ENCODE measurements around the gene CYB561.

DNA sequence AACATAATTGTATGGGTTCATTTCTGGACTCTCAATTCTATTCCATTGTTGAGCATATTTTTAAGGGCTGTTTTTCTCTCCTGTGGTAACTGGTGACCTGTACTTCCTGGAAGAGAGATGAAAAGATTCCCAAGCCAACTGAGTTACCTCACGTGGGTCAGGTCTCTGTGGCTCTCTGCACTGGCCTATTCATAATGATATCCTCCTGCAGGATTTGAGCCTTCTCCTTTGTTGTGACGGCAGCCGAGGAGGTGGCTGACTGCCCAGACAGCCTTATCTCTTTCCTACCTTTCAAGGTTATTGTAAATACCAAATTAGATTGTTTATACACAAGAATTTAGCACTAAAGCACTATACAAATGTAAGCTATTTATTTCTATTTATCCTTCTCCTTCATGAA is 28.1 kb upstream of the CYB561 start:
- TF ChIP-seq NFRKB (IDR thresholded peaks at IDR 0.05) (no peak), BHLHE40 (IDR thresholded peaks at IDR 0.05; ENCODE audit: borderline replicate concordance) (no peak), FOXK2 (IDR thresholded peaks at IDR 0.05) (no peak), FOXA1 (IDR thresholded peaks at IDR 0.05) (no peak), CTBP1 (IDR thresholded peaks at IDR 0.05; ENCODE audit: borderline replicate concordance) (no peak), L3MBTL2 (conservative IDR thresholded peaks at IDR 0.05) (no peak), ARNT (IDR thresholded peaks at IDR 0.05) (no peak), FOXM1 (IDR thresholded peaks at IDR 0.05; ENCODE audit: borderline replicate concordance) (no peak), TARDBP (IDR thresholded peaks at IDR 0.05) (no peak), HDGF (IDR thresholded peaks at IDR 0.05; ENCODE audit: borderline replicate concordance) (no peak), SP1 (IDR thresholded peaks at IDR 0.05) (no peak), ZNF384 (IDR thresholded peaks at IDR 0.05) (no peak), ELF4 (IDR thresholded peaks at IDR 0.05) (no peak)
- TF ChIP-seq, protein P1, sequence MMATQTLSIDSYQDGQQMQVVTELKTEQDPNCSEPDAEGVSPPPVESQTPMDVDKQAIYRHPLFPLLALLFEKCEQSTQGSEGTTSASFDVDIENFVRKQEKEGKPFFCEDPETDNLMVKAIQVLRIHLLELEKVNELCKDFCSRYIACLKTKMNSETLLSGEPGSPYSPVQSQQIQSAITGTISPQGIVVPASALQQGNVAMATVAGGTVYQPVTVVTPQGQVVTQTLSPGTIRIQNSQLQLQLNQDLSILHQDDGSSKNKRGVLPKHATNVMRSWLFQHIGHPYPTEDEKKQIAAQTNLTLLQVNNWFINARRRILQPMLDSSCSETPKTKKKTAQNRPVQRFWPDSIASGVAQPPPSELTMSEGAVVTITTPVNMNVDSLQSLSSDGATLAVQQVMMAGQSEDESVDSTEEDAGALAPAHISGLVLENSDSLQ (IDR thresholded peaks at IDR 0.05): no peak

Measured in HEK293T (cell line).